Esophagus squamous epithelium (tissue), 5 donors: Measurements from ENCODE around the gene ADGRG4. TPM values are rescaled to one million over a fixed set of nuclear protein-coding genes. Genes with fewer than 3 reads are reported as not detected.

Experiments
- DNase-seq: peaks from one replicate; lab custom pipeline; 2025; lab: John Stamatoyannopoulos, UW
- H3K27ac ChIP-seq, 4 donors: fragments of 200-600 bp; sonication (generic); one replicate each; pipeline ENCODE4 v1.5.1; 2016 to 2019; ENCODE audit warnings: mild to moderate bottlenecking in 1 of 4
- H3K27me3 ChIP-seq, 4 donors: fragments of 200-600 bp; sonication (generic); 1 replicate in 3 of 4; 2 replicates in 1 of 4; pipeline versions ENCODE4 v1.5.1 to v1.6.0; 2017 to 2021; ENCODE audit warnings: antibody characterized with exemption in 1 of 4
- H3K36me3 ChIP-seq, 3 donors: fragments of 200-600 bp; sonication (generic); one replicate each; pipeline ENCODE4 v1.5.1; 2016 to 2019
- H3K4me1 ChIP-seq, 3 donors: fragments of 200-600 bp; sonication (generic); one replicate each; pipeline ENCODE4 v1.5.1; 2017 to 2019
- H3K4me3 ChIP-seq, 4 donors: fragments of 200-600 bp; sonication (generic); 1 replicate in 3 of 4; 2 replicates in 1 of 4; pipeline ENCODE4 v1.5.1; 2016 to 2019; ENCODE audit warnings: mild to moderate bottlenecking in 2 of 4, moderate library complexity in 1 of 4
- H3K9me3 ChIP-seq, 3 donors: fragments of 200-600 bp; sonication (generic); one replicate each; pipeline ENCODE4 v1.5.1; 2016 to 2019
- POLR2A ChIP-seq, 4 donors: fragments of 450-650 bp; IDR thresholded peaks; one replicate each; pipeline ENCODE4 v1.6.1; 2017; ENCODE audit warnings: antibody characterized with exemption in 4 of 4, mild to moderate bottlenecking in 4 of 4, moderate library complexity in 3 of 4
- WGBS, 2 donors: methylation state at CpG; one replicate each; pipeline ENCODE4 v1.1.5; 2018; 5-methylcytosine and 5-hydroxymethylcytosine counted together
- intact Hi-C: fragments of 100-400 bp; cut with DNase I; formaldehyde crosslinking; loops from one replicate; pipeline ENCODE4 v1.15.0; 2022
- total RNA-seq, 4 donors: library from RNA; depleted of rRNA; stranded (reverse); fragments of >200 nt; gene quantifications; one replicate each; pipeline ENCODE4 v1.1.0, GENCODE V29; 2016
- TF ChIP-seq, protein P1 (sequence below), 6 experiments: fragments of 450-650 bp in 4 of 6; fragments of 200-600 bp in 2 of 6; sonication (generic) in 2 of 6; IDR thresholded peaks; one replicate each; pipeline ENCODE4 v1.5.1; 2016 to 2019; ENCODE audit warnings: antibody characterized with exemption in 6 of 6, mild to moderate bottlenecking in 4 of 6, moderate library complexity in 4 of 6
- donor health status: DM: yes; HTN: yes; CAD: no.

ADGRG4 gene
- total RNA-seq, 4 donors from 2014 or later, result 0.19 TPM; not detected in 3

DNA sequence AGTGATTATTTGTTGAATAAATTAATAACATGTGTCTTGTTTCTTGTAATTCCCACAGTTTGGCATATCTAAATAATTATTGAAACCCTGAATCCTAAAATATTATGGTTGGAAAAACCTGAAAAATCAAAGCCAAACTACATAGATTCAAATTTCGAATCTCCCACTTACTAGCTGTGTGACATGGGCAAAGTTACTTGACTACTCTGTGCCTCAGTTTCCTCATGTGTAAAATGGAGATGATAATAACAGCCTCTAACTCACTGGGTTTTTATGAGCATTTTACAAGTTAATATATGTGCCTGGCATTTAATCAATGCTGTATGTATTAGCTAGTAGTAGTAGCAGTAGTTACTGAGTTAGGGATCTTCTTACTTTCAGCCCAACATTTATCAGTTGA lies 152.4 kb downstream of the ADGRG4 start:
- DNase-seq, result no peak
- intact Hi-C loops, result no loop called here
- Histone ChIP-seq H3K36me3 (no peaks in the 10 kb centered on the region), H3K9me3 (no peaks in the 10 kb centered on the region), H3K4me3 (no peak overlapping the region), H3K27ac (no peak overlapping the region), H3K27me3 (no peaks in the 10 kb centered on the region), H3K4me1 (no peaks in the 10 kb centered on the region)
- 63% methylated on average over 1 of the region's 1 CpG for WGBS, 2 donors
- TF ChIP-seq, protein P1, sequence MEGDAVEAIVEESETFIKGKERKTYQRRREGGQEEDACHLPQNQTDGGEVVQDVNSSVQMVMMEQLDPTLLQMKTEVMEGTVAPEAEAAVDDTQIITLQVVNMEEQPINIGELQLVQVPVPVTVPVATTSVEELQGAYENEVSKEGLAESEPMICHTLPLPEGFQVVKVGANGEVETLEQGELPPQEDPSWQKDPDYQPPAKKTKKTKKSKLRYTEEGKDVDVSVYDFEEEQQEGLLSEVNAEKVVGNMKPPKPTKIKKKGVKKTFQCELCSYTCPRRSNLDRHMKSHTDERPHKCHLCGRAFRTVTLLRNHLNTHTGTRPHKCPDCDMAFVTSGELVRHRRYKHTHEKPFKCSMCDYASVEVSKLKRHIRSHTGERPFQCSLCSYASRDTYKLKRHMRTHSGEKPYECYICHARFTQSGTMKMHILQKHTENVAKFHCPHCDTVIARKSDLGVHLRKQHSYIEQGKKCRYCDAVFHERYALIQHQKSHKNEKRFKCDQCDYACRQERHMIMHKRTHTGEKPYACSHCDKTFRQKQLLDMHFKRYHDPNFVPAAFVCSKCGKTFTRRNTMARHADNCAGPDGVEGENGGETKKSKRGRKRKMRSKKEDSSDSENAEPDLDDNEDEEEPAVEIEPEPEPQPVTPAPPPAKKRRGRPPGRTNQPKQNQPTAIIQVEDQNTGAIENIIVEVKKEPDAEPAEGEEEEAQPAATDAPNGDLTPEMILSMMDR (IDR thresholded peaks at IDR 0.05), result no peak
- TF ChIP-seq POLR2A (IDR thresholded peaks at IDR 0.05), result no peak

DNA sequence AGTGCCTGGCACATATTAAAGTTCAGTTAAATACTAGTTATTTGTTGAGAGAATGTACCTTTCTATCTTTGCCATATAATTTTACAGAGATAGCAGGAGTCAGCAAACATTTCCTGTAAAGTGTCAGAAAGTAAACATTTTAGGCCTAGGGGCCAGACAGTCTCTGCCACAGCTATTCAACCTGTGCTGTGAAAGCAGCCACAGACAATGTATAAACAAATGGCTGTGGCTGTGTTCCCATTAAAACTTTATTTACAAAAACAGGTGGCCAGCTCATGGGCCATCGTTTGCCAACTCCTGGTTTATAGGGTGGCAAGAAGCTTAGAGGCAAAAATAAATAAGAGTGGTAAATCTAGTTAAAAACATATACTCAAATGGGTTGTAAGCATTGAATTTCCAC lies 153.0 kb downstream of the ADGRG4 start:
- intact Hi-C loops, result no loop called here
- no peak for TF ChIP-seq POLR2A (IDR thresholded peaks at IDR 0.05)
- TF ChIP-seq, protein P1 (IDR thresholded peaks at IDR 0.05), result no peak

DNA sequence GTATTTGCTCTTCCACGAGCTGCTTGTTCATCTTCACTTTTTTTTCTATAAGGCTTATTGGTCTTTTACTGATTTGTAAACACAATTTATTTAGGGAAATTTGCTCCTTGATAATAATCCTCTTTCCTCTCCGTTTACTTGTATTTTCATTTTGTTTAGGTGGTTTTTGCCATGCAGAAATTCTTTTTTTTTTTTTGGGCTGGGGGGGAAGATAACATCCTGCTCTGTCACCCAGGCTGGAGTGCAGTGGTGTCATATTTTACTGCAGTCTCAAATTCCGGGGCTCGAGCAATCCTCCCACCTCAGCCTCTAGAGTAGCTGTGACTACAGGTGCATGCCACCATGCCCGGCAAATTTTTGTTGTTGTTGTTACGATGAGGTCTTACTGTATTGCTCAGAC lies 155.4 kb downstream of the ADGRG4 start:
- DNase-seq, result no peak
- no peaks in the 10 kb centered on the region for H3K27me3 ChIP-seq
- WGBS, 2 donors, result 68 to 73% methylated on average over 5 to 6 of the region's 6 CpGs
- no peak overlapping the region for H3K4me3 ChIP-seq
- H3K4me1 ChIP-seq, result no peaks in the 10 kb centered on the region
- no peaks in the 10 kb centered on the region for H3K36me3 ChIP-seq
- intact Hi-C loops, result no loop called here
- no peak overlapping the region for H3K27ac ChIP-seq
- TF ChIP-seq POLR2A (IDR thresholded peaks at IDR 0.05), result no peak
- TF ChIP-seq, protein P1 (IDR thresholded peaks at IDR 0.05), result no peak
- H3K9me3 ChIP-seq, result no peaks in the 10 kb centered on the region

More for the DNA sequence above, 153.0 kb downstream of the ADGRG4 start:
- Histone ChIP-seq H3K36me3 (no peaks in the 10 kb centered on the region), H3K4me1 (no peaks in the 10 kb centered on the region), H3K27ac (no peak overlapping the region), H3K4me3 (no peak overlapping the region), H3K9me3 (no peaks in the 10 kb centered on the region), H3K27me3 (no peaks in the 10 kb centered on the region)
- no peak for DNase-seq
- 31 to 50% methylated on average over 1 of the region's 1 CpG for WGBS, 2 donors

DNA sequence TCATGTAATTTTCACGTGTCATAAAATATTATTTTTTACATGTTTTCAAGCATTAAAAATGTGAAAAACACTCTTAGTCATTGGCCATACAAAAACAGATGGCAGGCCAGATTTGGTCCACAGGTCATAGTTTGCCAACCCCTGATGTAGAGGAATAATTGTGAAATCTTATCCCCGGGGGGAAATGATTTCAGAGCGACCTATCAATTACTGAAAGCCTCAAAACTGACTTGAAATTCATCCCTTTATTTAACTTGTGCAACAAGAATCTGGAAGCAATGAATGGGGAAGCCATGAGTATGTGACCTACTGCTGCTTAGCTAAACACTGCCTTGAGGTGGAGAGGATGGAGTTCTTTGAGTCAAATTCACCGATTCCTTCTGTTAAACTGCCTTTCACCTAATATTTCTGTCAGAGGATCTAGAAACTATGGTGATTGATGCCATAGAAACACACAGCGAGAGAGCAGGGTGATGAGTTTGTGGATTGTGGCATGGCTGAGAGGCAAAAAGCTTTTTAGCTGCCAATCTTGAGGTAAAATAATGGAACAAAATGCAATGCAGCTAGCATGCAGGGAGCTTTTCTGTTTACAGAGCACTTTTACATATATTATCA lies 156.6 kb downstream of the ADGRG4 start:
- Histone ChIP-seq H3K27ac (no peak overlapping the region), H3K27me3 (no peaks in the 10 kb centered on the region), H3K9me3 (no peaks in the 10 kb centered on the region), H3K4me1 (no peaks in the 10 kb centered on the region), H3K36me3 (no peaks in the 10 kb centered on the region), H3K4me3 (no peak overlapping the region)
- no peak for TF ChIP-seq POLR2A (IDR thresholded peaks at IDR 0.05)
- TF ChIP-seq, protein P1 (IDR thresholded peaks at IDR 0.05), result no peak
- no peak for DNase-seq
- WGBS, 2 donors, result 44 to 68% methylated on average over 5 of the region's 5 CpGs
- intact Hi-C loops, result no loop called here

DNA sequence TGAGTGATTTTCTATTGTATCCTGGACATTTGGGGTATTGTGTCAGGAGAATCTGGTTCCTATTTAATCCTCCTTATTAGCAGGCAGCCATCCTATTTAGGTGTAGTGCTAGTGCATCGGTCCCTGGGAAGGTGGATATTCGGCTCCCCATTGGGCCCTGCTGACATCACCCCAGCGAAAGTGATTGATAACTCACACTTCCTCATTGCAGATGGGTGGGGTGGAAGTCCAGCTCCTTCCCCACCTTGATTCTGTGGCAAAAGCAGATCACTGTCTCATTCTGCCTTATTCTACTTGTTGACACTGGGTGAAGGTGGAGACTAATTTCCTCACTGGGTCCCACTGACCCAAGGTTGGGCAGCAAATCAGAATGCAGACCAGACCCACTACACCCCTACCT lies 163.8 kb downstream of the ADGRG4 start:
- H3K27ac ChIP-seq, result no peak overlapping the region
- no peak overlapping the region for H3K4me3 ChIP-seq
- DNase-seq, result no peak
- H3K27me3 ChIP-seq, result no peaks in the 10 kb centered on the region
- WGBS, 2 donors, result 72 to 93% methylated on average over 2 to 3 of the region's 3 CpGs
- H3K4me1 ChIP-seq, result no peaks in the 10 kb centered on the region
- H3K9me3 ChIP-seq, result no peaks in the 10 kb centered on the region
- intact Hi-C loops, result no loop called here
- H3K36me3 ChIP-seq, result no peaks in the 10 kb centered on the region
- no peak for TF ChIP-seq POLR2A (IDR thresholded peaks at IDR 0.05)
- TF ChIP-seq, protein P1 (IDR thresholded peaks at IDR 0.05), result no peak

Other genes with a start within 250 kb of the ADGRG4 start
- gene FHL1, start 153.4 kb upstream of the ADGRG4 start, total RNA-seq, result 100 to 1,000 TPM in 2 of 4 donors, 10 to 100 TPM in 2; 17.1 to 509 (median 70.4) TPM
- 10 to 100 TPM in 1 of 4 donors, 1 to 10 TPM in 3; 1.3 to 11.8 (median 6.4) TPM for gene MAP7D3, start 49.6 kb upstream of the ADGRG4 start, total RNA-seq
- gene BRS3, start 187.0 kb downstream of the ADGRG4 start, total RNA-seq, result not detected
- 10 to 100 TPM; 23.5 to 46.9 (median 41.9) TPM for gene HTATSF1, start 196.6 kb downstream of the ADGRG4 start, total RNA-seq
- gene VGLL1, start 231.3 kb downstream of the ADGRG4 start, total RNA-seq, result 1 to 10 TPM in 1 of 4 donors, under 1 TPM in 2, not detected in 1; 0.48 to 1.2 (median 0.76) TPM